KMS-11 (cell line): ENCODE results near the gene PDE4D.

Experiments used
- H2AFZ ChIP-seq: fragments of 200-600 bp; sonication (generic); 2 replicates; pipeline ENCODE4 v1.6.1; 2016; ENCODE audit warnings: antibody characterized with exemption, mixed run types, low read depth
- H3K27ac ChIP-seq: fragments of 200-600 bp; sonication (generic); 2 replicates; pipeline ENCODE4 v1.6.1; 2016; ENCODE audit warnings: mild to moderate bottlenecking, mixed run types
- H3K27me3 ChIP-seq: fragments of 200-600 bp; sonication (generic); 2 replicates; pipeline ENCODE4 v1.6.1; 2017; ENCODE audit warnings: mild to moderate bottlenecking, low read depth, mixed run types, moderate library complexity; ENCODE audit not compliant: insufficient read depth
- H3K36me3 ChIP-seq: fragments of 200-600 bp; sonication (generic); 2 replicates; pipeline ENCODE4 v1.6.1; 2017; ENCODE audit warnings: mild to moderate bottlenecking, mixed run types; ENCODE audit not compliant: insufficient read depth
- H3K4me1 ChIP-seq: fragments of 200-600 bp; sonication (generic); 2 replicates; pipeline ENCODE4 v1.6.1; 2016; ENCODE audit warnings: mild to moderate bottlenecking, low read depth, mixed run types; ENCODE audit not compliant: poor library complexity, severe bottlenecking
- H3K4me2 ChIP-seq: fragments of 200-600 bp; sonication (generic); 2 replicates; pipeline ENCODE4 v1.7.0; 2016; ENCODE audit warnings: mild to moderate bottlenecking, mixed run types
- H3K4me3 ChIP-seq: fragments of 200-600 bp; sonication (generic); IDR thresholded peaks from 2 replicates; pipeline ENCODE4 v1.6.1; 2017; ENCODE audit warnings: low read depth, low read length, mixed read lengths; ENCODE audit not compliant: insufficient read depth
- H3K79me2 ChIP-seq: fragments of 200-600 bp; sonication (generic); 2 replicates; pipeline ENCODE4 v1.6.1; 2016; ENCODE audit warnings: low read depth, mixed run types; ENCODE audit not compliant: insufficient read depth
- H3K9ac ChIP-seq: fragments of 200-600 bp; sonication (generic); 2 replicates; pipeline ENCODE4 v1.6.1; 2016; ENCODE audit warnings: mild to moderate bottlenecking, mixed run types
- H4K20me1 ChIP-seq: fragments of 200-600 bp; sonication (generic); 2 replicates; pipeline ENCODE4 v1.6.1; 2016; ENCODE audit warnings: mild to moderate bottlenecking, mixed run types; ENCODE audit not compliant: insufficient read depth
- TF ChIP-seq, protein P1 (sequence below): fragments of 200-600 bp; sonication (generic); conservative IDR thresholded peaks from 2 replicates; pipeline ENCODE4 v1.6.1; 2017; ENCODE audit warnings: low read depth, mild to moderate bottlenecking, antibody characterized with exemption, low read length, moderate library complexity, mixed read lengths

The PDE4D gene

GRCh38 chr5:59891962-59892643 is 1.4 kb downstream of the PDE4D start:
- H3K4me3 ChIP-seq: no peak overlapping the region

GRCh38 chr5:59887274-59887673 is 6.3 kb downstream of the PDE4D start:
- no peak overlapping the region for H3K9ac ChIP-seq
- H4K20me1 ChIP-seq: no peaks in the 10 kb centered on the region
- H3K4me2 ChIP-seq: no peak overlapping the region
- H3K4me1 ChIP-seq: no peaks in the 10 kb centered on the region
- no peaks in the 10 kb centered on the region for H3K36me3 ChIP-seq
- H3K79me2 ChIP-seq: no peaks in the 10 kb centered on the region
- H3K4me3 ChIP-seq: no peak overlapping the region
- 0 out of 2 replicates have a peak overlapping the region, but pooled peaks have one; percentile 3 for H2AFZ ChIP-seq
- H3K27me3 ChIP-seq: no peaks in the 10 kb centered on the region
- H3K27ac ChIP-seq: no peak overlapping the region
- TF ChIP-seq, protein P1, sequence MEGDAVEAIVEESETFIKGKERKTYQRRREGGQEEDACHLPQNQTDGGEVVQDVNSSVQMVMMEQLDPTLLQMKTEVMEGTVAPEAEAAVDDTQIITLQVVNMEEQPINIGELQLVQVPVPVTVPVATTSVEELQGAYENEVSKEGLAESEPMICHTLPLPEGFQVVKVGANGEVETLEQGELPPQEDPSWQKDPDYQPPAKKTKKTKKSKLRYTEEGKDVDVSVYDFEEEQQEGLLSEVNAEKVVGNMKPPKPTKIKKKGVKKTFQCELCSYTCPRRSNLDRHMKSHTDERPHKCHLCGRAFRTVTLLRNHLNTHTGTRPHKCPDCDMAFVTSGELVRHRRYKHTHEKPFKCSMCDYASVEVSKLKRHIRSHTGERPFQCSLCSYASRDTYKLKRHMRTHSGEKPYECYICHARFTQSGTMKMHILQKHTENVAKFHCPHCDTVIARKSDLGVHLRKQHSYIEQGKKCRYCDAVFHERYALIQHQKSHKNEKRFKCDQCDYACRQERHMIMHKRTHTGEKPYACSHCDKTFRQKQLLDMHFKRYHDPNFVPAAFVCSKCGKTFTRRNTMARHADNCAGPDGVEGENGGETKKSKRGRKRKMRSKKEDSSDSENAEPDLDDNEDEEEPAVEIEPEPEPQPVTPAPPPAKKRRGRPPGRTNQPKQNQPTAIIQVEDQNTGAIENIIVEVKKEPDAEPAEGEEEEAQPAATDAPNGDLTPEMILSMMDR: no peak

More at GRCh38 chr5:59891962-59892643, 1.4 kb downstream of the PDE4D start:
- Histone ChIP-seq H3K36me3 (no peaks in the 10 kb centered on the region), H3K4me1 (no peaks in the 10 kb centered on the region), H3K27ac (no peak overlapping the region), H3K9ac (no peak overlapping the region), H3K27me3 (no peaks in the 10 kb centered on the region), H2AFZ (no peak overlapping the region), H3K79me2 (no peaks in the 10 kb centered on the region), H3K4me2 (no peak overlapping the region), H4K20me1 (no peaks in the 10 kb centered on the region)
- TF ChIP-seq, protein P1: no peak

DNA sequence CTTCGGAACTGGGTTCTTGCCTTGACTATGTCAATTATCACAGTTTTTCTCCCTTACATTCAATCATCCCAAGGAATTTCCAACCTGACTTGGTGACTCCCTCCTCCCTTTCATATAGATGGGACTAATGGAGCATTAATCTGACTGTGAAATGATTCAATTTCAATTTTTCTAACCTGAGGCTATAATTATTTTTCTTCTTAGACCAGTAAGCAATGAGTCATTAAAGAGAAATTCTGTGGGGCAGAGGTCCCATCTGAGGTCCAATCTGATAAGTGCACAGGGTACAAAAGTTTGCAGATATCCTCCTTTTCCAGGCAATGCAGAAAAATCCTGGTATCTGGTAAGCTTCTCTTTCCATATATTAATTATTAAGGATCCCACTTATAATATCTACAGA is 18.9 kb downstream of the PDE4D start:
- TF ChIP-seq, protein P1: no peak
- H3K27me3 ChIP-seq: no peaks in the 10 kb centered on the region
- no peaks in the 10 kb centered on the region for H3K36me3 ChIP-seq
- H3K9ac ChIP-seq: no peak overlapping the region
- H4K20me1 ChIP-seq: no peaks in the 10 kb centered on the region
- no peak overlapping the region for H2AFZ ChIP-seq
- no peaks in the 10 kb centered on the region for H3K79me2 ChIP-seq
- no peaks in the 10 kb centered on the region for H3K4me1 ChIP-seq
- H3K27ac ChIP-seq: no peak overlapping the region
- H3K4me2 ChIP-seq: no peak overlapping the region
- H3K4me3 ChIP-seq: no peak overlapping the region

- no peaks in the 10 kb centered on the region for H4K20me1 ChIP-seq
- no peaks in the 10 kb centered on the region for H3K36me3 ChIP-seq
- no peaks in the 10 kb centered on the region for H3K27me3 ChIP-seq
- no peaks in the 10 kb centered on the region for H3K4me1 ChIP-seq
- no peak overlapping the region for H3K4me3 ChIP-seq
- no peak overlapping the region for H3K4me2 ChIP-seq
- no peak overlapping the region for H2AFZ ChIP-seq
- no peaks in the 10 kb centered on the region for H3K79me2 ChIP-seq
- no peak overlapping the region for H3K27ac ChIP-seq
- TF ChIP-seq, protein P1: no peak
- no peak overlapping the region for H3K9ac ChIP-seq
Observed at GRCh38 chr5:59873113-59873512, 20.4 kb downstream of the PDE4D start.
